Mesothelial cell of epicardium (in vitro differentiated cells): ENCODE results near the gene MAN1A1. TPM values are rescaled to one million over a fixed set of nuclear protein-coding genes. Genes with fewer than 3 reads are reported as not detected.

Experiments used
- DNase-seq, 2 experiments: peaks; one replicate each; pipeline ENCODE4 v3.0.0; 2021; ENCODE audit warnings: low spot score in 2 of 2; ENCODE audit not compliant: unreplicated experiment in 2 of 2
- H3K27ac Mint-ChIP-seq: 2 replicates; pipeline ENCODE4 v1.8.0; 2021; ENCODE audit warnings: mixed read lengths
- H3K27me3 Mint-ChIP-seq: 2 replicates; pipeline ENCODE4 v1.8.0; 2021; ENCODE audit warnings: low read depth, mixed read lengths
- H3K36me3 Mint-ChIP-seq: 2 replicates; pipeline ENCODE4 v1.8.0; 2021; ENCODE audit warnings: mixed read lengths
- H3K4me1 Mint-ChIP-seq: 2 replicates; pipeline ENCODE4 v1.8.0; 2021; ENCODE audit warnings: mixed read lengths
- H3K4me3 Mint-ChIP-seq: 2 replicates; pipeline ENCODE4 v1.8.0; 2021; ENCODE audit warnings: mild to moderate bottlenecking, moderate library complexity, mixed read lengths
- H3K9me3 Mint-ChIP-seq: 2 replicates; pipeline ENCODE4 v1.8.0; 2021; ENCODE audit warnings: mixed read lengths
- total RNA-seq: library from RNA; stranded (reverse); gene quantifications from 3 replicates; pipeline ENCODE4 v1.2.1, GENCODE V29; 2021
- TF ChIP-seq, protein P1 (sequence below): fragments of 200-600 bp; sonication (generic); IDR thresholded peaks from one replicate; pipeline ENCODE4 v1.5.0; 2021; ENCODE audit warnings: antibody characterized with exemption; ENCODE audit not compliant: unreplicated experiment

MAN1A1 gene
- total RNA-seq, 1 donor from 2014 or later: 51.1 TPM

DNA sequence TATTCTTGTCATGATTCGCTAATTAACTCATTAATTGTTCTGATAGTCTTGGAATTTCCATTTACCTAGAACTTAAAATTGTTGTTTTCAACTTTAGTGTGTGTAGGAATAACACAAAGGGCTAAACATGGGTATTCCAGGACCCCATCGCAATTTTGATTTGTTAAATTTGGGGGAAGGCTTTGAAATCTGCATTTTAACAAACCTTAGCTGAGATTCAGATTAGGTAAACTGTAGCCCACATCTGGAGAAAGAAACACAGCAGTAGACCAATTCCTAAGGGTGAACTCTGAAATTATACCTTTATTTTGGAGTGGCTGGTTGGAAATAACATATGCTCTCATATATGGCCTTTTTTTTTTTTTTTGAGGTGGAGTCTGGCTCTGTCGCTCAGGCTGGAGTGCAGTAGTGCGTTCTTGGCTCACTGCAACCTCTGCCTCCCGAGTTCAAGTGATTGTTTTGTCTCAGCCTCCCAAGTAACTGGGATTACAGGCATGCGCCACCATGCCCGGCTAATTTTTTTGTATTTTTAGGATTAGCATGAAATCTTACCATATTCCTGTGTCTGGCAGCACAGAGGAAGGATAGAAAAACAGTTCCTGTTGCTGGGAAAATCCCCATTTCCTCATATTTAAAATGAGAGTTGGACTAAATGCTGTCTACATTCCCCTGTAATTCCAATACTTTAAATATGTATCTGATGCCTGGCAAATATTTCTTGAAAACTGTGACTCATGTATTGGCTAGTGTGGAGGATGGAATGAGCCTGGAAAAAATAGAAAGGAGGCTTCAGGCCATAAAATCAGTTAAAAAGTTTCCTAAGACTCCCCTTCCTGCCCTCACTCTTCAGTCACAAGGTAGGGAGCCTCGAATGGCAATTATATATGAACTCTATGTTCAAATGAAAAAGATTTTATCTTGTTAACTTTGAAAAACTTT, 174.4 kb downstream of the MAN1A1 start:
- no peak for DNase-seq
- Mint-ChIP-seq H3K9me3 (no peaks in the 10 kb centered on the region), H3K27me3 (no peaks in the 10 kb centered on the region), H3K4me1 (peaks cover 52% of the 10 kb centered on the region), H3K4me3 (no peak overlapping the region), H3K36me3 (peaks cover 4% of the 10 kb centered on the region), H3K27ac (peak overlapping the region; percentile 43)
- TF ChIP-seq, protein P1, sequence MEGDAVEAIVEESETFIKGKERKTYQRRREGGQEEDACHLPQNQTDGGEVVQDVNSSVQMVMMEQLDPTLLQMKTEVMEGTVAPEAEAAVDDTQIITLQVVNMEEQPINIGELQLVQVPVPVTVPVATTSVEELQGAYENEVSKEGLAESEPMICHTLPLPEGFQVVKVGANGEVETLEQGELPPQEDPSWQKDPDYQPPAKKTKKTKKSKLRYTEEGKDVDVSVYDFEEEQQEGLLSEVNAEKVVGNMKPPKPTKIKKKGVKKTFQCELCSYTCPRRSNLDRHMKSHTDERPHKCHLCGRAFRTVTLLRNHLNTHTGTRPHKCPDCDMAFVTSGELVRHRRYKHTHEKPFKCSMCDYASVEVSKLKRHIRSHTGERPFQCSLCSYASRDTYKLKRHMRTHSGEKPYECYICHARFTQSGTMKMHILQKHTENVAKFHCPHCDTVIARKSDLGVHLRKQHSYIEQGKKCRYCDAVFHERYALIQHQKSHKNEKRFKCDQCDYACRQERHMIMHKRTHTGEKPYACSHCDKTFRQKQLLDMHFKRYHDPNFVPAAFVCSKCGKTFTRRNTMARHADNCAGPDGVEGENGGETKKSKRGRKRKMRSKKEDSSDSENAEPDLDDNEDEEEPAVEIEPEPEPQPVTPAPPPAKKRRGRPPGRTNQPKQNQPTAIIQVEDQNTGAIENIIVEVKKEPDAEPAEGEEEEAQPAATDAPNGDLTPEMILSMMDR: no peak

DNA sequence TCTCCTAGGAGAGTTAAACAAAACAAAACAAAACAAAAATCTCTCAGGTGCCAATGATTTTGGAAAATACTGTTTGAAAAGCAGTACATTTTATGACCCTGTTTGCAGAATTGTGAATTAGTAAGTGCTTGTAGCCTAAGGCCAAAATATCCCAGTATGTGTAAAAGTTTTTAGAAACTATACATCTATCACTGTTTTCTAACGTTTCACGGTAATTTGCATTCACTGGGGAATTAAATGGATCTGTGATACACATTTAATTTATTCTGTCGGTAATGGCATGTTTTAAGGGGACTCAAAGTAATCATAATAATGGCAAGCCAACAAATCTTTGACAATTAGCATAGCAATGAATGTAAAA, 175.5 kb downstream of the MAN1A1 start:
- no peak for DNase-seq
- Mint-ChIP-seq H3K27ac (peak overlapping the region; percentile 31), H3K27me3 (no peaks in the 10 kb centered on the region), H3K9me3 (no peaks in the 10 kb centered on the region), H3K4me1 (peaks cover 56% of the 10 kb centered on the region), H3K36me3 (peaks cover 3% of the 10 kb centered on the region), H3K4me3 (no peak overlapping the region)
- TF ChIP-seq, protein P1: no peak

DNA sequence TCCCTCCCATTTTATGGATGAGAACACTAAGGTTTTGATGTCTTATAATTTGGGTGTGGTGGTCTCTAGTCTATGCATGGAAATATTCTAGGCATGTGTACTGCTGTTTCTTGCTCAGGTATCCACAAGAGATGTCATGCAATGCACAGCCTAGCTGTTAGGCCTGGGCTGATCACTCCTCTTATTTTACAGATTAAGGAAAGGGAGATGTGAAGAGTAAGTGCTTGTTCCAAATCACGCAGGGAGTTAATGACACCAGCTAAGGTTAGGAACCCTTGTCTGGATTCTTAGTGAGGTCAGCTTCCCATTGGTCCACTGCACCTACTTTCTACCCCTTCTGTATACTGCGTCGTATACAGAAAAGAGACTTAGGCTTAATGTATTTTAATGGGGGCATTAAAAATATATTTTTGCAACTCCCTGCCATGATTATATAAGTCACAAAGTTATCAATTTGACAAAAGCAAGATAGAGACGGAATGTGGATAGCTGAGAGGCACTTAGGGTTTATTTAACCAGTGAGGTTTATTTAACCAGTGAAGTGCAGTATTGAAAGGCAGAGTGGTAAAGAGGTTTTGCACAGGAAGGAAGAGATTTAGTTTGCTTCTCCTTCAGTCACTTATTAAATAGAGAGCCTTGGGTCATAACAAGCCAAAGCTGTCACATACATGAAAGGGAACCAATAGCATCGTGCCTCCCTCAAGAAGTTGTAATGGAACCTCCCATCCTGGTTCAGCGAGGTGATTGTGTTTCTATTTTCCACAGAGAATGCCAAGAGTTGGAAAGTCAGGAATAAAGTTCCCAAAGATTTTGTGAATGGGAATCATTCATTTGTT, 176.1 kb downstream of the MAN1A1 start:
- DNase-seq: no peak
- peaks cover 56% of the 10 kb centered on the region for H3K4me1 Mint-ChIP-seq
- peak overlapping the region; percentile 7 for H3K27ac Mint-ChIP-seq
- no peaks in the 10 kb centered on the region for H3K27me3 Mint-ChIP-seq
- H3K9me3 Mint-ChIP-seq: no peaks in the 10 kb centered on the region
- no peak overlapping the region for H3K4me3 Mint-ChIP-seq
- TF ChIP-seq, protein P1: no peak
- H3K36me3 Mint-ChIP-seq: peaks cover 3% of the 10 kb centered on the region

DNA sequence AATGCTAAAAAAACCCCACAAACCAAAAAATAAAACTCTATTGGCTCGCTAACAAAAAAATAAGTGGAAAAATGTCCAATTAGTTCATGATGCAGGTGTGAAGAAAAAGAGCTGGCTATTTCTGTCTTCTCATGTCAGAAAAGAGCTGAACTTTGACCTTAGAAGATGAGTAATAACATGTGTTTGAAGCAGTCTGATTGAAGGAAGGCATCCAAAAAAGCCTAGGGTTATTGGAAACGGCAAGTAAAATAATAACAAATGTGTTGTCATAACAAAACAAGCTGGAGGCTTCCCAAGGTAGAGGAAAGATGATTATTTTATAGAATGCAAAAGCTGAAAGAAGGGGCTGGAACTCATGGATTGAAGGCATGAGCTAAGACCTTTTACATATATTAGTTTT, 176.7 kb downstream of the MAN1A1 start:
- H3K27me3 Mint-ChIP-seq: no peaks in the 10 kb centered on the region
- H3K4me1 Mint-ChIP-seq: peaks cover 56% of the 10 kb centered on the region
- no peak for DNase-seq
- no peak overlapping the region for H3K4me3 Mint-ChIP-seq
- H3K9me3 Mint-ChIP-seq: no peaks in the 10 kb centered on the region
- H3K36me3 Mint-ChIP-seq: peaks cover 3% of the 10 kb centered on the region
- H3K27ac Mint-ChIP-seq: no peak overlapping the region
- TF ChIP-seq, protein P1: no peak

DNA sequence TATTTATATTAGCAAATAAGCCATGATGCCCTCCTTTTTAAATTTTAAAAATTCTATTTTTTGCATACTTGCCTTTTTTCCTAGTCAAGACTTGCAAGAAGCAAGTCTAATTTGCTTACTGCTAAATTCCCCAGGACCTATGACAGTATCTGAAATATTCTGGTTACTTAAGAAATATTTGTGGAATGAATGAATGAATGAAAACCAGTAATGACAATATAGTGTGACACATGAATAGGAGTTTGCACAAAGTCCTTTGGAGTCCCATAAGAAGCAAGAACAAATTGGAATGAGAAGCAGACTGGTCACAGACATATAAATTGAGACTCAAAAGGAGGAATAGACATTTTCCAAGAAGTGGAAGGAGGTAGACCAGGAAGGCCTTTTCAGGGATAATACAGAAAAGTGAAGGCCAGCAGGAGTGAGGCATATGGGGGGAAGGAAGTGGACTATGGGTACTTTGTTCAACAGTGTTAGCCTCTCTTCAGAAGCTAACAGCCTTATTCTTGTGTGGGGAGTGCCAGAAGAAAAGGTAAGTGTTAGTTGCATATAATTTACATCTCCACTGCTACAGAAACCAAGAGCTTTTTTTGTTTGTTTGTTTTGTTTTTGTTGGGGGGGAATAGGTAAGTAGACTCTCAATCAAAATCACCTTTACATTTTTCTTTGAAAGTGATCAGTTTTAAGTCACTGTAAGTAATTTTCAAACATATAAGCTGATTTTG, 177.5 kb downstream of the MAN1A1 start:
- H3K27me3 Mint-ChIP-seq: no peaks in the 10 kb centered on the region
- TF ChIP-seq, protein P1: no peak
- no peak for DNase-seq
- H3K27ac Mint-ChIP-seq: peak overlapping the region; percentile 1
- H3K9me3 Mint-ChIP-seq: peaks cover 4% of the 10 kb centered on the region
- H3K36me3 Mint-ChIP-seq: peaks cover 3% of the 10 kb centered on the region
- H3K4me1 Mint-ChIP-seq: peaks cover 56% of the 10 kb centered on the region
- no peak overlapping the region for H3K4me3 Mint-ChIP-seq
